BLaER1 treated with 17β-estradiol and CSF1 and Interleukin-3, amounts not matched to agents 10 nM and 100 nM (cell line): ENCODE data around the gene GAGE10.

Source experiments
- H3K27ac ChIP-seq, 11 experiments: shearing (Covaris generic); formaldehyde crosslinking; 2 replicates each; pipeline ENCODE4 v1.8.1; 2022
- H3K27me3 ChIP-seq, 11 experiments: shearing (Covaris generic); formaldehyde crosslinking; 2 replicates each; pipeline ENCODE4 v1.8.1; 2022
- H3K36me3 ChIP-seq, 11 experiments: shearing (Covaris generic); formaldehyde crosslinking; 2 replicates each; pipeline ENCODE4 v1.8.1; 2022
- H3K4me1 ChIP-seq, 10 experiments: shearing (Covaris generic); formaldehyde crosslinking; 2 replicates each; pipeline ENCODE4 v1.8.1; 2022
- H3K4me2 ChIP-seq, 11 experiments: shearing (Covaris generic); formaldehyde crosslinking; 2 replicates each; pipeline ENCODE4 v1.8.1; 2022
- H3K4me3 ChIP-seq, 10 experiments: shearing (Covaris generic); formaldehyde crosslinking; 2 replicates each; pipeline ENCODE4 v1.8.1; 2022
- H3K9ac ChIP-seq, 11 experiments: shearing (Covaris generic); formaldehyde crosslinking; 2 replicates each; pipeline ENCODE4 v1.8.1; 2022
- H3K9me3 ChIP-seq, 11 experiments: shearing (Covaris generic); formaldehyde crosslinking; replicated peaks in 1 of 11; 2 replicates each; pipeline ENCODE4 v1.8.1; 2022
- H4K20me1 ChIP-seq, 11 experiments: shearing (Covaris generic); formaldehyde crosslinking; 2 replicates each; pipeline ENCODE4 v1.8.1; 2022
- Cebpa-rat ChIP-seq, 11 experiments: shearing (Covaris generic); IDR thresholded peaks; 2 replicates each; pipeline ENCODE4 v1.8.1; 2022

The GAGE10 gene

GRCh38 chrX:49271341-49271740, 32.1 kb upstream of the GAGE10 start:
- peak overlapping the region in 3 of 11 experiments; percentile 19 to 95 (median 51); a peak in 5 of 22 replicates for H3K9ac ChIP-seq
- peak overlapping the region; percentile 74 to 92 (median 89); a peak in 21 of 22 replicates for H3K4me2 ChIP-seq
- H3K4me3 ChIP-seq: peak overlapping the region in 9 of 10 experiments; percentile 0 to 80 (median 73); a peak in 8 of 20 replicates
- H4K20me1 ChIP-seq: peaks cover 6 to 50% (median 33%) of the 10 kb centered on the region in 11 experiments; a peak in 15 of 22 replicates
- H3K27me3 ChIP-seq: peaks cover 41 to 79% (median 69%) of the 10 kb centered on the region in 11 experiments
- no peak overlapping the region; a peak in 1 of 22 replicates for H3K27ac ChIP-seq
- H3K9me3 ChIP-seq: peaks cover 0 to 14% (median 0%) of the 10 kb centered on the region in 11 experiments; a peak in 7 of 22 replicates
- peaks cover 0 to 8% (median 0%) of the 10 kb centered on the region in 11 experiments; a peak in 3 of 22 replicates for H3K36me3 ChIP-seq
- peaks cover 25 to 31% (median 30%) of the 10 kb centered on the region in 10 experiments for H3K4me1 ChIP-seq
- no peak for TF ChIP-seq Cebpa-rat (IDR thresholded peaks at IDR 0.05)

- peak overlapping the region; percentile 74 to 92 (median 89); a peak in 18 of 22 replicates for H3K4me2 ChIP-seq
- peaks cover 25 to 31% (median 30%) of the 10 kb centered on the region in 10 experiments for H3K4me1 ChIP-seq
- H3K36me3 ChIP-seq: peaks cover 0 to 8% (median 0%) of the 10 kb centered on the region in 11 experiments; a peak in 3 of 22 replicates
- H3K4me3 ChIP-seq: no peak overlapping the region
- H3K9me3 ChIP-seq: peaks cover 0 to 14% (median 0%) of the 10 kb centered on the region in 11 experiments; a peak in 7 of 22 replicates
- H3K27ac ChIP-seq: no peak overlapping the region
- peaks cover 42 to 79% (median 69%) of the 10 kb centered on the region in 11 experiments for H3K27me3 ChIP-seq
- peaks cover 6 to 61% (median 33%) of the 10 kb centered on the region in 11 experiments; a peak in 15 of 22 replicates for H4K20me1 ChIP-seq
- no peak for TF ChIP-seq Cebpa-rat (IDR thresholded peaks at IDR 0.05)
- H3K9ac ChIP-seq: peak overlapping the region in 2 of 11 experiments; percentile 19 to 51; a peak in 2 of 22 replicates
Observed at GRCh38 chrX:49272421-49272820, 31.0 kb upstream of the GAGE10 start.

- peak overlapping the region in 2 of 11 experiments; percentile 89; a peak in 1 of 22 replicates for H3K4me2 ChIP-seq
- peaks cover 51 to 79% (median 69%) of the 10 kb centered on the region in 11 experiments for H3K27me3 ChIP-seq
- H3K36me3 ChIP-seq: peaks cover 0 to 8% (median 0%) of the 10 kb centered on the region in 11 experiments; a peak in 3 of 22 replicates
- H3K4me1 ChIP-seq: peaks cover 25 to 29% (median 27%) of the 10 kb centered on the region in 10 experiments
- H3K27ac ChIP-seq: no peak overlapping the region
- TF ChIP-seq Cebpa-rat (IDR thresholded peaks at IDR 0.05): no peak
- no peak overlapping the region for H3K4me3 ChIP-seq
- H3K9me3 ChIP-seq: peaks cover 0 to 14% (median 0%) of the 10 kb centered on the region in 11 experiments; a peak in 7 of 22 replicates
- H4K20me1 ChIP-seq: peaks cover 6 to 69% (median 38%) of the 10 kb centered on the region in 11 experiments; a peak in 16 of 22 replicates
- 0 out of 22 replicates have a peak overlapping the region, but pooled peaks of 1 of the 11 experiments have one; percentile 6 for H3K9ac ChIP-seq
Observed at GRCh38 chrX:49273181-49273727, 30.2 kb upstream of the GAGE10 start.

- Histone ChIP-seq H3K9ac (no peak overlapping the region), H3K4me1 (peaks cover 14 to 21% (median 15%) of the 10 kb centered on the region in 10 experiments), H3K27me3 (peaks cover 62 to 97% (median 93%) of the 10 kb centered on the region in 11 experiments), H3K4me3 (no peak overlapping the region), H3K4me2 (no peak overlapping the region), H3K9me3 (no peaks in the 10 kb centered on the region), H3K27ac (no peak overlapping the region), H4K20me1 (peaks cover 6 to 69% (median 43%) of the 10 kb centered on the region in 11 experiments; a peak in 16 of 22 replicates), H3K36me3 (peaks cover 0 to 8% (median 0%) of the 10 kb centered on the region in 11 experiments; a peak in 3 of 22 replicates)
- TF ChIP-seq Cebpa-rat (IDR thresholded peaks at IDR 0.05): no peak
Observed at GRCh38 chrX:49276207-49276606, 27.2 kb upstream of the GAGE10 start.

- H3K4me2 ChIP-seq: no peak overlapping the region
- H4K20me1 ChIP-seq: peaks cover 6 to 65% (median 42%) of the 10 kb centered on the region in 11 experiments; a peak in 17 of 22 replicates
- H3K36me3 ChIP-seq: peaks cover 0 to 8% (median 0%) of the 10 kb centered on the region in 11 experiments; a peak in 3 of 22 replicates
- peaks cover 7 to 14% (median 8%) of the 10 kb centered on the region in 10 experiments; a peak in 19 of 20 replicates for H3K4me1 ChIP-seq
- no peak overlapping the region for H3K4me3 ChIP-seq
- no peaks in the 10 kb centered on the region for H3K9me3 ChIP-seq
- peaks cover 69 to 100% (median 94%) of the 10 kb centered on the region in 11 experiments for H3K27me3 ChIP-seq
- no peak overlapping the region for H3K9ac ChIP-seq
- no peak for TF ChIP-seq Cebpa-rat (IDR thresholded peaks at IDR 0.05)
- H3K27ac ChIP-seq: no peak overlapping the region
Observed at GRCh38 chrX:49276671-49277534, 26.5 kb upstream of the GAGE10 start.

GRCh38 chrX:49277535-49277830, 26.0 kb upstream of the GAGE10 start:
- Histone ChIP-seq H4K20me1 (peaks cover 6 to 66% (median 36%) of the 10 kb centered on the region in 11 experiments; a peak in 17 of 22 replicates), H3K4me2 (no peak overlapping the region), H3K36me3 (peaks cover 0 to 8% (median 0%) of the 10 kb centered on the region in 11 experiments; a peak in 3 of 22 replicates), H3K9me3 (no peaks in the 10 kb centered on the region), H3K4me3 (no peak overlapping the region), H3K4me1 (peaks cover 2 to 9% (median 3%) of the 10 kb centered on the region in 10 experiments; a peak in 14 of 20 replicates), H3K27ac (no peak overlapping the region), H3K27me3 (peaks cover 73 to 100% (median 96%) of the 10 kb centered on the region in 11 experiments), H3K9ac (no peak overlapping the region)
- no peak for TF ChIP-seq Cebpa-rat (IDR thresholded peaks at IDR 0.05)

- TF ChIP-seq Cebpa-rat (IDR thresholded peaks at IDR 0.05): no peak
- Histone ChIP-seq H4K20me1 (peaks cover 6 to 60% (median 30%) of the 10 kb centered on the region in 11 experiments; a peak in 17 of 22 replicates), H3K27me3 (peaks cover 79 to 100% (median 97%) of the 10 kb centered on the region in 11 experiments), H3K9me3 (no peaks in the 10 kb centered on the region), H3K27ac (no peak overlapping the region), H3K9ac (no peak overlapping the region), H3K4me2 (no peak overlapping the region), H3K4me1 (0 out of 20 replicates have a peak, but pooled peaks cover 0 to 5% (median 0%) of the 10 kb centered on the region in 10 experiments), H3K4me3 (no peak overlapping the region), H3K36me3 (peaks cover 0 to 8% (median 0%) of the 10 kb centered on the region in 11 experiments; a peak in 2 of 22 replicates)
Observed at GRCh38 chrX:49278081-49278480, 25.4 kb upstream of the GAGE10 start.

- no peak overlapping the region for H3K9ac ChIP-seq
- peaks cover 78 to 99% (median 97%) of the 10 kb centered on the region in 11 experiments for H3K27me3 ChIP-seq
- H3K4me2 ChIP-seq: no peak overlapping the region
Observed at GRCh38 chrX:49282647-49283011, 20.8 kb upstream of the GAGE10 start.

More at GRCh38 chrX:49282647-49283011, 20.8 kb upstream of the GAGE10 start:
- Histone ChIP-seq H3K4me3 (no peak overlapping the region), H4K20me1 (peaks cover 0 to 24% (median 6%) of the 10 kb centered on the region in 11 experiments; a peak in 9 of 22 replicates), H3K27ac (no peak overlapping the region), H3K36me3 (peaks cover 0 to 4% (median 0%) of the 10 kb centered on the region in 11 experiments; a peak in 1 of 22 replicates), H3K9me3 (no peaks in the 10 kb centered on the region), H3K4me1 (no peaks in the 10 kb centered on the region)
- no peak for TF ChIP-seq Cebpa-rat (IDR thresholded peaks at IDR 0.05)
